ENCODE results near the gene FNIP2. TPM values are rescaled to one million over a fixed set of nuclear protein-coding genes. Genes with fewer than 3 reads are reported as not detected.
A peak's percentile ranks its signal among the peaks of the same experiment; 100 is the strongest.

Gene FNIP2
- total RNA-seq, 1 experiment from 2014 or later = 5.2 TPM

DNA sequence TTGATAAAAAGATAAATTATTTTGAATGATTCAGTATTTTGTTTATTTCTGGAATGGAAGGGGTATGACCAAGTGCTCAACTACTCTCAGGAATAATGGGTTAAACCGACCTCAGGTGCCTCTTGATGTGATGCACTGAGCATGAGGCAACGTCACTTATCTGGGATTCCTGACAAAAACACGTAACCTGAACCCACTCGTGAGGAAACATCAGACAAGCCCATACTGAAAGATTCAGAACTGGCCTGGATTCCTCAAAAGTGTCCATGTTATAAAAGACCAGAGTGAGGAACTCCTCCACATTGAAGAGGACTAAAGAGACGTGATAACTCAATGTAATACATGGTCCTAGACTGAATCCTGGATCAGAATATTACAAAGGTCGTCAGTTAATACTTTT is 144.0 kb downstream of the FNIP2 start:
- Histone ChIP-seq H4K20me1 (ENCODE audit: low read length) (no peaks in the 10 kb centered on the region), H3K9me3 (ENCODE audit: low read length) (no peaks in the 10 kb centered on the region), H3K36me3 (ENCODE audit: low read depth, low read length) (no peaks in the 10 kb centered on the region), H3K4me3 (ENCODE audit: low read length) (no peak overlapping the region), H2AFZ (ENCODE audit: low read length) (no peak overlapping the region), H3K79me2 (ENCODE audit: low read length) (no peaks in the 10 kb centered on the region), H3K27me3 (ENCODE audit: low read length) (no peaks in the 10 kb centered on the region), H3K27ac (ENCODE audit: low read length) (no peak overlapping the region), H3K4me1 (ENCODE audit: insufficient read depth, low read length) (peaks cover 6% of the 10 kb centered on the region; the same call in 1 of the 2 replicates), H3K4me2 (ENCODE audit: low read length) (no peak overlapping the region), H3K9me2 (replicated peaks; ENCODE audit: low read length) (no peaks in the 10 kb centered on the region), H3F3A (ENCODE audit: low read length, unreplicated experiment) (peaks cover 3% of the 10 kb centered on the region), H3K9ac (ENCODE audit: low read length) (no peak overlapping the region)
- DNase-seq (no peak), ATAC-seq (no peak)
- CTCF ChIA-PET = no interaction called here
- TF ChIP-seq EZH2 (IDR thresholded peaks at IDR 0.05; ENCODE audit: low read length, unreplicated experiment) = no peak
- TF ChIP-seq EZH2phosphoT487 (IDR thresholded peaks at IDR 0.05; ENCODE audit: borderline replicate concordance, low read length) = no peak
- TF ChIP-seq, protein P1, sequence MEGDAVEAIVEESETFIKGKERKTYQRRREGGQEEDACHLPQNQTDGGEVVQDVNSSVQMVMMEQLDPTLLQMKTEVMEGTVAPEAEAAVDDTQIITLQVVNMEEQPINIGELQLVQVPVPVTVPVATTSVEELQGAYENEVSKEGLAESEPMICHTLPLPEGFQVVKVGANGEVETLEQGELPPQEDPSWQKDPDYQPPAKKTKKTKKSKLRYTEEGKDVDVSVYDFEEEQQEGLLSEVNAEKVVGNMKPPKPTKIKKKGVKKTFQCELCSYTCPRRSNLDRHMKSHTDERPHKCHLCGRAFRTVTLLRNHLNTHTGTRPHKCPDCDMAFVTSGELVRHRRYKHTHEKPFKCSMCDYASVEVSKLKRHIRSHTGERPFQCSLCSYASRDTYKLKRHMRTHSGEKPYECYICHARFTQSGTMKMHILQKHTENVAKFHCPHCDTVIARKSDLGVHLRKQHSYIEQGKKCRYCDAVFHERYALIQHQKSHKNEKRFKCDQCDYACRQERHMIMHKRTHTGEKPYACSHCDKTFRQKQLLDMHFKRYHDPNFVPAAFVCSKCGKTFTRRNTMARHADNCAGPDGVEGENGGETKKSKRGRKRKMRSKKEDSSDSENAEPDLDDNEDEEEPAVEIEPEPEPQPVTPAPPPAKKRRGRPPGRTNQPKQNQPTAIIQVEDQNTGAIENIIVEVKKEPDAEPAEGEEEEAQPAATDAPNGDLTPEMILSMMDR (conservative IDR thresholded peaks at IDR 0.05; ENCODE audit: low read depth, low read length) = no peak
- no TSS peak for BruUV-seq (replicated peaks)
- POLR2A ChIA-PET (ENCODE audit: unreplicated experiment) = no interaction called here
- intact Hi-C loops (cut with micrococcal nuclease) = no loop called here

DNA sequence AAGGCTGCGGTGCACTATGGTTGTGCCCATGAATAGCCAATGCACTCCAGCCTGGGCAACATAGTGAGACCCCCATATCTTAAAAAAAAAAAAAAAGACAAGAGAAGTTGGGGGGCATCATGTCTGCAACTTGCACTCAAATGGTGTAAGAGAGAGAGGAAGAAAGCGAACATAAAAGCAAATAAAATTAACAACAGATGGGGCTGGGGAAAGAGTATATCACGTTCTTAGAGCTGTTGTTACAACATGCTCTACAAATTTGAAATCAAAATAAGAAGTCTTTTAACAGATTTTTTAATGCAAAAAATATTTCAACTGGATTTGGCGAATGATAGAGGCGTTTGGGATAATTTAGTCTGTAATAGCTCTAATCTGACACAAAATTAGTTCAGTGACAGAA is 144.9 kb downstream of the FNIP2 start:
- Histone ChIP-seq H3K4me3 (ENCODE audit: low read length) (no peak overlapping the region), H3K79me2 (ENCODE audit: low read length) (no peaks in the 10 kb centered on the region), H2AFZ (ENCODE audit: low read length) (no peak overlapping the region), H3K36me3 (ENCODE audit: low read depth, low read length) (no peaks in the 10 kb centered on the region), H3K9me2 (replicated peaks; ENCODE audit: low read length) (no peaks in the 10 kb centered on the region), H3K27me3 (ENCODE audit: low read length) (no peaks in the 10 kb centered on the region), H4K20me1 (ENCODE audit: low read length) (no peaks in the 10 kb centered on the region), H3F3A (ENCODE audit: low read length, unreplicated experiment) (peaks cover 3% of the 10 kb centered on the region), H3K9ac (ENCODE audit: low read length) (no peak overlapping the region), H3K4me2 (ENCODE audit: low read length) (no peak overlapping the region), H3K4me1 (ENCODE audit: insufficient read depth, low read length) (peaks cover 6% of the 10 kb centered on the region; the same call in 1 of the 2 replicates), H3K9me3 (ENCODE audit: low read length) (no peaks in the 10 kb centered on the region), H3K27ac (ENCODE audit: low read length) (no peak overlapping the region)
- no TSS peak for BruUV-seq (replicated peaks)
- no peak for DNase-seq
- no peak for ATAC-seq
- TF ChIP-seq, protein P1 (conservative IDR thresholded peaks at IDR 0.05; ENCODE audit: low read depth, low read length) = no peak
- no peak for TF ChIP-seq EZH2phosphoT487 (IDR thresholded peaks at IDR 0.05; ENCODE audit: borderline replicate concordance, low read length)
- no peak for TF ChIP-seq EZH2 (IDR thresholded peaks at IDR 0.05; ENCODE audit: low read length, unreplicated experiment)
- intact Hi-C loops (cut with micrococcal nuclease) = no loop called here
- CTCF ChIA-PET = no interaction called here
- POLR2A ChIA-PET (ENCODE audit: unreplicated experiment) = no interaction called here

DNA sequence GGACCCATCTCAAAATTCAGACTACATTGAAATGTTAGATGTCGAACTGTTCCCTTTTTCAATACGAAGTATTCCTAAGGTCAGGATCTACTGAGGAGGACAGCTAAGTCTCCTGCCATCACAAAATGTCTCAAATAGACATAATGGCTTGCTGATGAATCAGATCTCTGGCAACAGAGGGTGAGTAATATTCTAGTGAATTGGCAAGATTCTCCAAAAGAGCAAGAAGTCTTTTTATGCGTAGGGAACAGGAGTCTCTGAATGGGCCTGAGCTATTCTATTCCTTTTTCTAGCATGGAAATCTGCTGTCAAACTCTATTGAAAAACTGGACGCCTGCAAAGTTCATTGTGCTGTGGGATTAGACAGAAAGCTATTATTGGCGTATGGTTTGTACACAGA is 145.4 kb downstream of the FNIP2 start:
- no peak overlapping the region for H3K27ac ChIP-seq (ENCODE audit: low read length)
- H3K9me2 ChIP-seq (replicated peaks; ENCODE audit: low read length) = no peaks in the 10 kb centered on the region
- no peaks in the 10 kb centered on the region for H3K9me3 ChIP-seq (ENCODE audit: low read length)
- DNase-seq (peak; percentile 79), ATAC-seq (peak; percentile 88)
- TF ChIP-seq EZH2 (IDR thresholded peaks at IDR 0.05; ENCODE audit: low read length, unreplicated experiment) = no peak
- TF ChIP-seq, protein P1 (conservative IDR thresholded peaks at IDR 0.05; ENCODE audit: low read depth, low read length) = no peak
- TF ChIP-seq EZH2phosphoT487 (IDR thresholded peaks at IDR 0.05; ENCODE audit: borderline replicate concordance, low read length) = no peak
- intact Hi-C loops (cut with micrococcal nuclease) = no loop called here
- no TSS peak for BruUV-seq (replicated peaks)
- H3K27me3 ChIP-seq (ENCODE audit: low read length) = no peaks in the 10 kb centered on the region
- H3K4me2 ChIP-seq (ENCODE audit: low read length) = no peak overlapping the region
- H3K4me1 ChIP-seq (ENCODE audit: insufficient read depth, low read length) = peaks cover 6% of the 10 kb centered on the region; the same call in 1 of the 2 replicates
- H3K79me2 ChIP-seq (ENCODE audit: low read length) = no peaks in the 10 kb centered on the region
- no peak overlapping the region for H2AFZ ChIP-seq (ENCODE audit: low read length)
- H3K36me3 ChIP-seq (ENCODE audit: low read depth, low read length) = no peaks in the 10 kb centered on the region
- peaks cover 3% of the 10 kb centered on the region for H3F3A ChIP-seq (ENCODE audit: low read length, unreplicated experiment)
- no peak overlapping the region for H3K4me3 ChIP-seq (ENCODE audit: low read length)
- ChIA-PET CTCF (no interaction called here), POLR2A (ENCODE audit: unreplicated experiment) (no interaction called here)
- H3K9ac ChIP-seq (ENCODE audit: low read length) = no peak overlapping the region
- no peaks in the 10 kb centered on the region for H4K20me1 ChIP-seq (ENCODE audit: low read length)

All from PC-3 (cell line).